Kidney epithelial cell (primary cell): ENCODE measurements around the gene ATP6V1G1. TPM values are rescaled to one million over a fixed set of nuclear protein-coding genes. Genes with fewer than 3 reads are reported as not detected.

Experiments used
- DNase-seq: peaks from one replicate; pipeline ENCODE4 v3.0.0-alpha.2; 2010; ENCODE audit warnings: low read depth
- H3K27me3 ChIP-seq: 2 replicates; pipeline ENCODE4 v1.6.0; 2011; ENCODE audit warnings: low read length; ENCODE audit not compliant: control insufficient read depth, insufficient read depth
- H3K36me3 ChIP-seq: 2 replicates; pipeline ENCODE4 v1.5.1; 2011; ENCODE audit warnings: low read length; ENCODE audit not compliant: control insufficient read depth, insufficient read depth
- H3K4me3 ChIP-seq: 2 replicates; pipeline ENCODE4 v1.5.1; 2011; ENCODE audit warnings: low read depth, mild to moderate bottlenecking, control low read depth, low read length
- total RNA-seq: library from RNA; depleted of rRNA; stranded (reverse); fragments of >200 nt; gene quantifications from 2 replicates; pipeline ENCODE4 v1.2.3, GENCODE V29; 2015
- TF ChIP-seq, protein P1 (sequence below): IDR thresholded peaks from 2 replicates; pipeline ENCODE4 v1.5.1; 2011; ENCODE audit warnings: mild to moderate bottlenecking, moderate library complexity, low read length, control low read depth, inconsistent platforms; ENCODE audit not compliant: insufficient read depth, poor library complexity, severe bottlenecking

Gene ATP6V1G1
- total RNA-seq, 1 donor from 2014 or later, result 392 TPM

DNA sequence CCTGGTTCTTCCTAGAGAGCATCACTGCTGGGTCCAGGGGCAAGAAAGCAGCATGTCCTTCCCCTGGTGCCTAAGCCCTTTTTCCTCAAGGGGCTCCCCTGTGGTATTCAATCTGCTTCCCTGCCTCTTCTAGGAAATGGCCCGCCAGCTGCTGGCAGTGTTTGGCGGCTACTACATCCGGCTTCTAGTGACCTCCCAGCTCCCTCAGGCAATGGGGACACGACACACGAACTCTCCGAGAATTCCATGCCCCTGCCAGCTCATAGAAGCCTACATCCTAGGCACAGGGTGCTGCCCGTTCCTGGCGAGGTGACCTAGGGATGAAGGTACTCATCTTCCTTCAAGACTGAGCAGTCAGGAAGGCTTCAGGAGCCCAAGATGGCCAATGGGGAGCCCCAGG, 55.4 kb downstream of the ATP6V1G1 start:
- TF ChIP-seq, protein P1, sequence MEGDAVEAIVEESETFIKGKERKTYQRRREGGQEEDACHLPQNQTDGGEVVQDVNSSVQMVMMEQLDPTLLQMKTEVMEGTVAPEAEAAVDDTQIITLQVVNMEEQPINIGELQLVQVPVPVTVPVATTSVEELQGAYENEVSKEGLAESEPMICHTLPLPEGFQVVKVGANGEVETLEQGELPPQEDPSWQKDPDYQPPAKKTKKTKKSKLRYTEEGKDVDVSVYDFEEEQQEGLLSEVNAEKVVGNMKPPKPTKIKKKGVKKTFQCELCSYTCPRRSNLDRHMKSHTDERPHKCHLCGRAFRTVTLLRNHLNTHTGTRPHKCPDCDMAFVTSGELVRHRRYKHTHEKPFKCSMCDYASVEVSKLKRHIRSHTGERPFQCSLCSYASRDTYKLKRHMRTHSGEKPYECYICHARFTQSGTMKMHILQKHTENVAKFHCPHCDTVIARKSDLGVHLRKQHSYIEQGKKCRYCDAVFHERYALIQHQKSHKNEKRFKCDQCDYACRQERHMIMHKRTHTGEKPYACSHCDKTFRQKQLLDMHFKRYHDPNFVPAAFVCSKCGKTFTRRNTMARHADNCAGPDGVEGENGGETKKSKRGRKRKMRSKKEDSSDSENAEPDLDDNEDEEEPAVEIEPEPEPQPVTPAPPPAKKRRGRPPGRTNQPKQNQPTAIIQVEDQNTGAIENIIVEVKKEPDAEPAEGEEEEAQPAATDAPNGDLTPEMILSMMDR, result no peak
- no peaks in the 10 kb centered on the region for H3K36me3 ChIP-seq
- DNase-seq, result no peak
- no peaks in the 10 kb centered on the region for H3K27me3 ChIP-seq
- no peak overlapping the region for H3K4me3 ChIP-seq

DNA sequence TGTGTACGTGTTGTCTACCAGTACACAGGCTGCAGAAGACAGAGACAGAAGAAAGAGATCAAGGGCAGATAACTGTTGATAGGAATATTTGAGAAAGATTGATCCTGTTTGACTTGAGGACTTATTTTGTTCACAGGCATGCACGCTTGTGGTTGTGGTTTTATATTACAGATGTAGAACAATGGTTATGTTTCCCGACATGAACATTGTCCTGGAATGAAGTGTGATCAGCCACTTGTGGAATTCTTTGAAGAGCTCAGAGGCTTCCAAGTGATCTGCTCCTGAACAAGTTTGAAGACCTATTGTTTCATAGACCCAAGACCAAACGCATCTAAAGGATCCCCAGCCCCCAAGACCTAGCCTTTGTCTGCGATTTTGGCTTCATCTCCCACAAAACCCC, 56.3 kb downstream of the ATP6V1G1 start:
- no peak overlapping the region for H3K4me3 ChIP-seq
- TF ChIP-seq, protein P1, result no peak
- H3K27me3 ChIP-seq, result no peaks in the 10 kb centered on the region
- H3K36me3 ChIP-seq, result no peaks in the 10 kb centered on the region
- DNase-seq, result no peak

Other genes with a start within 250 kb of the ATP6V1G1 start
- gene AKNA, start 199.8 kb upstream of the ATP6V1G1 start, total RNA-seq, result 34.6 and 40.5 TPM in 2 replicates
- gene WHRN, start 82.3 kb upstream of the ATP6V1G1 start, total RNA-seq, result 8.1 and 9.2 TPM in 2 replicates
- 17.9 and 19.4 TPM in 2 replicates for gene TMEM268, start 23.5 kb downstream of the ATP6V1G1 start, total RNA-seq
- not detected in 2 replicates for gene TEX53, start 70.0 kb downstream of the ATP6V1G1 start, total RNA-seq
- gene TEX48, start 94.4 kb downstream of the ATP6V1G1 start, total RNA-seq, result not detected in 2 replicates
- gene TNFSF15, start 218.3 kb downstream of the ATP6V1G1 start, total RNA-seq, result 11.7 and 13.4 TPM in 2 replicates